Stimulated activated CD4-positive, alpha-beta T cell treated with anti-CD3 and anti-CD28 coated beads, Interleukin-4, amount 100 ng/mL, for 1 hour (primary cell): ENCODE measurements around the gene PCDHGA9.
"Not testable (repeated sequence)": the region's sequence is repeated elsewhere in the genome, so short reads cannot be mapped to it uniquely, and the experiment has no call there.

Source experiments
- DNase-seq: peaks from one replicate; pipeline ENCODE4 v3.0.0-alpha.2; 2020

The PCDHGA9 gene

DNA sequence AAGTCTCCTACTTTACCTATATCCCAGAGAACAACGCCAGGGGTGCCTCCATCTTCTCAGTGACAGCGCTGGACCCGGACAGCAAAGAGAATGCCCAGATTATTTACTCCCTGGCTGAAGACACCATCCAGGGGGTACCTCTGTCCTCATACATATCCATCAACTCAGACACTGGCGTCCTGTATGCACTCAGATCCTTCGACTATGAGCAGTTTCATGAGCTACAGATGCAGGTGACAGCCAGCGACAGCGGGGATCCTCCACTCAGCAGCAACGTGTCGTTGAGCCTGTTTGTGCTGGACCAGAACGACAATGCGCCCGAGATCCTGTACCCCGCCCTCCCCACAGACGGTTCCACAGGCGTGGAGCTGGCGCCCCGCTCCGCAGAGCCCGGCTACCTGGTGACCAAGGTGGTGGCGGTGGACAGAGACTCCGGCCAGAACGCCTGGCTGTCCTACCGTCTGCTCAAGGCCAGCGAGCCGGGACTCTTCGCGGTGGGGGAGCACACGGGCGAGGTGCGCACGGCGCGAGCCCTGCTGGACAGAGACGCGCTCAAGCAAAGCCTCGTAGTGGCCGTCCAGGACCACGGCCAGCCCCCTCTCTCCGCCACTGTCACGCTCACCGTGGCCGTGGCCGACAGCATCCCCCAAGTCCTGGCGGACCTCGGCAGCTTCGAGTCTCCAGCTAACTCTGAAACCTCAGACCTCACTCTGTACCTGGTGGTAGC lies 12.1 kb downstream of the PCDHGA9 start:
- DNase-seq: not testable (repeated sequence)

DNA sequence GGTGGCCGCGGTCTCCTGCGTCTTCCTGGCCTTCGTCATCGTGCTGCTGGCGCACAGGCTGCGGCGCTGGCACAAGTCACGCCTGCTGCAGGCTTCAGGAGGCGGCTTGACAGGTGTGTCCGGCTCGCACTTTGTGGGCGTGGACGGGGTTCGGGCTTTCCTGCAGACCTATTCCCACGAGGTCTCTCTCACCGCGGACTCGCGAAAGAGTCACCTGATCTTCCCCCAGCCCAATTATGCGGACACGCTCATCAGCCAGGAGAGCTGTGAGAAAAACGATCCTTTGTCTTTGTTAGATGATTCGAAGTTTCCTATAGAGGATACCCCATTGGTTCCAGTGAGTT lies 12.7 kb downstream of the PCDHGA9 start:
- not testable (repeated sequence) for DNase-seq

DNA sequence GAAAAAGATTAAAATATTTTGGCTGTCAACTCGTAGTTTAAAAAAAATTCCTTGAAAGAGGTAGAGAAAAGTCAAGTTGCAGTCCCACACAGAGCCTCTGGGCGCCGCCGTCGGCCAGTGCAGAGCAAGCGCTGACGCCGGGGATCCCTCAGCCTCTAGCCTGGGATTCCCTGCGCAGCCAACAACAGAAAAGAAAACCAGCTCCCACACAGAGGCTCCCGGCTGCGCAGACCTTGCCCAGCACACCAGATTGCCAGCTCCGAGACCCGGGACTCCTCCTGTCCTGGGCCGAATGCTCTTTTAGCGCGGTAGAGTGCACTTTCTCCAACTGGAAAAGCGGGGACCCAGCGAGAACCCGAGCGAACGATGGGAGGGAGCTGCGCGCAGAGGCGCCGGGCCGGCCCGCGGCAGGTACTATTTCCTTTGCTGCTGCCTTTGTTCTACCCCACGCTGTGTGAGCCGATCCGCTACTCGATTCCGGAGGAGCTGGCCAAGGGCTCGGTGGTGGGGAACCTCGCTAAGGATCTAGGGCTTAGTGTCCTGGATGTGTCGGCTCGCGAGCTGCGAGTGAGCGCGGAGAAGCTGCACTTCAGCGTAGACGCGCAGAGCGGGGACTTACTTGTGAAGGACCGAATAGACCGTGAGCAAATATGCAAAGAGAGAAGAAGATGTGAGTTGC lies 15.1 kb downstream of the PCDHGA9 start, which contains the start of gene PCDHGB7:
Gene PCDHGB7, plus strand, starts transcription at position 184 of the 679 bp plus-strand sequence. Its CDS starts 183 bp downstream, at position 367.
- peak; percentile 58 for DNase-seq

DNA sequence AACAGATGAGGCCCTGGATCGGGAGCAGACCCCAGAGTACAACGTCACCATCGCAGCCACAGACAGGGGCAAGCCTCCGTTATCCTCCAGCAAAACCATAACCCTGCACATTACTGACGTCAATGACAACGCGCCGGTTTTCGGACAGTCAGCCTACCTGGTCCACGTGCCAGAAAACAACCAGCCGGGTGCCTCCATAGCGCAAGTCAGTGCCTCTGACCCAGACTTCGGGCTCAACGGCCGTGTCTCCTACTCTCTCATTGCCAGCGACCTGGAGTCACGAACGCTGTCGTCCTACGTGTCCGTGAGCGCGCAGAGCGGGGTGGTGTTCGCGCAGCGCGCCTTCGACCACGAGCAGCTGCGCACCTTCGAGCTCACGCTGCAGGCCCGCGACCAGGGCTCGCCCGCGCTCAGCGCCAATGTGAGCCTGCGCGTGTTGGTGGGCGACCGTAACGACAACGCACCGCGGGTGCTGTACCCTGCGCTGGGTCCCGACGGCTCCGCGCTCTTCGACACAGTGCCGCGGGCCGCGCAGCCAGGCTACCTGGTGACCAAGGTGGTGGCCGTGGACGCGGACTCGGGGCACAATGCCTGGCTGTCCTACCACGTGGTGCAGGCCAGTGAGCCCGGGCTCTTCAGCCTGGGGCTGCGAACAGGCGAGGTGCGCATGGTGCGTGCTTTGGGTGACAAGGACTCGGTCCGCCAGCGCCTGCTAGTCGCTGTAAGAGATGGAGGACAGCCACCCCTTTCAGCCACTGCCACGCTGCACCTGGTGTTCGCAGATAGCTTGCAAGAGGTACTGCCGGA lies 16.7 kb downstream of the PCDHGA9 start:
- DNase-seq: no peak

DNA sequence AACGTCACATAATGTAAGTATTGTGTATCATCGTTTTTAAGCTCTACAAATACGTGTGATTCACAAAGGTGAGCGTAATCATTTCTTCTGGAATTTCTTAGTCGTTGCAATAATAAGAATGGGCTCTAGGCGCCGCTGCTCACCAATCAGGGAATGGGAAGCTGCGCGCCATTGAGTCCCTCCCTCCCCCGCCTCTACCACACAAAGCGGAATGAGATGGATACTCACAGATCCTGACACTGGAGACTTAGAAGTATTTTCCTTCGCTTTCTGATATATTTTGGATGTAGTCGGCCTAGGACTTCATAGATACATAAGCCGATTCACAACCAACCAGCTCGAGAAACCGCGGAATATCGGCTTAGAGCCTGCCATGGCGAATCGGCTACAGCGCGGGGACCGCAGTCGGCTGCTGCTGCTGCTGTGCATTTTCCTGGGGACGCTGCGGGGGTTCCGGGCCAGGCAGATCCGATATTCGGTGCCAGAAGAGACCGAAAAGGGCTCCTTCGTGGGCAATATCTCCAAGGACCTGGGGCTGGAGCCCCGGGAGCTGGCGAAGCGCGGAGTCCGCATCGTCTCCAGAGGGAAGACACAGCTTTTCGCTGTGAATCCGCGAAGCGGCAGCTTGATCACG lies 18.4 kb downstream of the PCDHGA9 start, which contains the start of gene PCDHGA11:
Gene PCDHGA11, plus strand, starts transcription at position 197 of the 634 bp plus-strand sequence. Its CDS starts 177 bp downstream, at position 374.
- DNase-seq: peak; percentile 34

DNA sequence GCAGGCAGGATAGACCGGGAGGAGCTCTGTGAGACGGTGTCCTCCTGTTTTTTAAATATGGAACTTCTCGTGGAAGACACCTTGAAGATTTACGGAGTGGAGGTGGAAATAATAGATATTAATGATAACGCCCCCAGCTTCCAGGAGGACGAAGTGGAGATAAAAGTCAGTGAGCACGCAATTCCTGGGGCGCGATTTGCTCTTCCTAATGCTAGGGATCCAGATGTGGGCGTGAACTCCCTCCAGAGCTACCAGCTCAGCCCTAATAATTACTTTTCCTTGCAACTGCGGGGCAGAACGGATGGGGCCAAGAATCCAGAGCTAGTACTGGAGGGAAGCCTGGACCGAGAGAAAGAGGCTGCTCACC lies 18.9 kb downstream of the PCDHGA9 start:
- no peak for DNase-seq

DNA sequence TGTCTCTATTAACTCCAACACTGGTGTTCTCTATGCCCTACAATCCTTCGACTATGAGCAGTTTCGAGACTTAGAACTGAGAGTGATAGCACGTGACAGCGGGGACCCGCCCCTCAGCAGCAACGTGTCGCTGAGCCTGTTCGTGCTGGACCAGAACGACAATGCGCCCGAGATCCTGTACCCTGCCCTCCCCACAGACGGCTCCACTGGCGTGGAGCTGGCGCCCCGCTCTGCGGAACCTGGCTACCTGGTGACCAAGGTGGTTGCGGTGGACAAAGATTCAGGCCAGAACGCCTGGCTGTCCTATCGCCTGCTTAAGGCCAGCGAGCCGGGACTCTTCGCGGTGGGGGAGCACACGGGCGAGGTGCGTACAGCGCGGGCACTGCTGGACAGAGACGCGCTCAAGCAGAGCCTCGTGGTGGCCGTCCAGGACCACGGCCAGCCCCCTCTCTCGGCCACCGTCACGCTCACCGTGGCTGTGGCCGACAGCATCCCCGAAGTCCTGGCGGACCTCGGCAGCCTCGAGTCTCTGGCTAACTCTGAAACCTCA lies 20.2 kb downstream of the PCDHGA9 start:
- DNase-seq: no peak

DNA sequence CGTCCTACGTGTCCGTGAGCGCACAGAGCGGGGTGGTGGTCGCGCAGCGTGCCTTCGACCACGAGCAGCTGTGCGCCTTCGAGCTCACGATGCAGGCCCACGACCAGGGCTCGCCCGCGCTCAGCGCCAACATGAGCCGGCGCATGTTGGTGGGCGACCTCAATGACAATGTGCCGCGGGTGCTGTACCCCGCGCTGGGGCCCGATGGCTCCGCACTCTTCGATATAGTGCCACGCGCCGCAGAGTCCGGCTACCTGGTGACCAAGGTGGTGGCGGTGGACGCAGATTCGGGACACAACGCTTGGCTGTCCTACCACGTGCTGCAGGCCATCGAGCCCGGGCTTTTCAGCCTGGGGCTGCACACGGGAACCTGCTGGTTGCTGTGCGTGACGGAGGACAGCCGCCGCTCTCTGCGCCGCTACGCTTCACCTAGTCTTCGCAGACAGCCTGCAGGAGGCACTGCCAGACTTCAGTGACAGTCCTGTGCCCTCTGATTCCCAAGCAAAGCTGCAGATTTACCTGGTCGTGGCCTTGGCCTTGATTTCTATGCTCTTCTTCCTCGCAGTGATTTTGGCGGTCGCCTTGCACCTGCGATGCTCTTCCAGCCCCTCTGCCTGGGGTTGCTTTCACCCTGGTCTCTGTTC lies 25.3 kb downstream of the PCDHGA9 start:
- no peak for DNase-seq

DNA sequence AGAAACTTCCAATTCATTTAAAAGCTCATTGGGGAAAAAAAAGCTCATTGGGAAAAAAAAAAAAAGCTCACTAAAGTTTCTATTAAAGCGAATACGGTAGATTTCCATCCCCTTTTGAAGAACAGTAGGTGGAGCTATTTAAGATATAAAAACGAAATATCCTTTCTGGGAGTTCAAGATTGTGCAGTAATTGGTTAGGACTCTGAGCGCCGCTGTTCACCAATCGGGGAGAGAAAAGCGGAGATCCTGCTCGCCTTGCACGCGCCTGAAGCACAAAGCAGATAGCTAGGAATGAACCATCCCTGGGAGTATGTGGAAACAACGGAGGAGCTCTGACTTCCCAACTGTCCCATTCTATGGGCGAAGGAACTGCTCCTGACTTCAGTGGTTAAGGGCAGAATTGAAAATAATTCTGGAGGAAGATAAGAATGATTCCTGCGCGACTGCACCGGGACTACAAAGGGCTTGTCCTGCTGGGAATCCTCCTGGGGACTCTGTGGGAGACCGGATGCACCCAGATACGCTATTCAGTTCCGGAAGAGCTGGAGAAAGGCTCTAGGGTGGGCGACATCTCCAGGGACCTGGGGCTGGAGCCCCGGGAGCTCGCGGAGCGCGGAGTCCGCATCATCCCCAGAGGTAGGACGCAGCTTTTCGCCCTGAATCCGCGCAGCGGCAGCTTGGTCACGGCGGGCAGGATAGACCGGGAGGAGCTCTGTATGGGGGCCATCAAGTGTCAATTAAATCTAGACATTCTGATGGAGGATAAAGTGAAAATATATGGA lies 27.9 kb downstream of the PCDHGA9 start, which contains the start of gene PCDHGA12:
Gene PCDHGA12, plus strand, starts transcription at position 176 of the 782 bp plus-strand sequence. Its CDS starts 253 bp downstream, at position 429.
- peak; percentile 22 for DNase-seq

DNA sequence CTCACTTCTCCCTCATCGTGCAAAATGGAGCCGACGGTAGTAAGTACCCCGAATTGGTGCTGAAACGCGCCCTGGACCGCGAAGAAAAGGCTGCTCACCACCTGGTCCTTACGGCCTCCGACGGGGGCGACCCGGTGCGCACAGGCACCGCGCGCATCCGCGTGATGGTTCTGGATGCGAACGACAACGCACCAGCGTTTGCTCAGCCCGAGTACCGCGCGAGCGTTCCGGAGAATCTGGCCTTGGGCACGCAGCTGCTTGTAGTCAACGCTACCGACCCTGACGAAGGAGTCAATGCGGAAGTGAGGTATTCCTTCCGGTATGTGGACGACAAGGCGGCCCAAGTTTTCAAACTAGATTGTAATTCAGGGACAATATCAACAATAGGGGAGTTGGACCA lies 28.7 kb downstream of the PCDHGA9 start:
- DNase-seq: no peak

DNA sequence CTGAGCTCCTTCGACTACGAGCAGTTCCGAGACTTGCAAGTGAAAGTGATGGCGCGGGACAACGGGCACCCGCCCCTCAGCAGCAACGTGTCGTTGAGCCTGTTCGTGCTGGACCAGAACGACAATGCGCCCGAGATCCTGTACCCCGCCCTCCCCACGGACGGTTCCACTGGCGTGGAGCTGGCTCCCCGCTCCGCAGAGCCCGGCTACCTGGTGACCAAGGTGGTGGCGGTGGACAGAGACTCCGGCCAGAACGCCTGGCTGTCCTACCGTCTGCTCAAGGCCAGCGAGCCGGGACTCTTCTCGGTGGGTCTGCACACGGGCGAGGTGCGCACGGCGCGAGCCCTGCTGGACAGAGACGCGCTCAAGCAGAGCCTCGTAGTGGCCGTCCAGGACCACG lies 29.7 kb downstream of the PCDHGA9 start:
- not testable (repeated sequence) for DNase-seq

DNA sequence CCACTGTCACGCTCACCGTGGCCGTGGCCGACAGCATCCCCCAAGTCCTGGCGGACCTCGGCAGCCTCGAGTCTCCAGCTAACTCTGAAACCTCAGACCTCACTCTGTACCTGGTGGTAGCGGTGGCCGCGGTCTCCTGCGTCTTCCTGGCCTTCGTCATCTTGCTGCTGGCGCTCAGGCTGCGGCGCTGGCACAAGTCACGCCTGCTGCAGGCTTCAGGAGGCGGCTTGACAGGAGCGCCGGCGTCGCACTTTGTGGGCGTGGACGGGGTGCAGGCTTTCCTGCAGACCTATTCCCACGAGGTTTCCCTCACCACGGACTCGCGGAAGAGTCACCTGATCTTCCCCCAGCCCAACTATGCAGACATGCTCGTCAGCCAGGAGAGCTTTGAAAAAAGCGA lies 30.1 kb downstream of the PCDHGA9 start:
- not testable (repeated sequence) for DNase-seq

DNA sequence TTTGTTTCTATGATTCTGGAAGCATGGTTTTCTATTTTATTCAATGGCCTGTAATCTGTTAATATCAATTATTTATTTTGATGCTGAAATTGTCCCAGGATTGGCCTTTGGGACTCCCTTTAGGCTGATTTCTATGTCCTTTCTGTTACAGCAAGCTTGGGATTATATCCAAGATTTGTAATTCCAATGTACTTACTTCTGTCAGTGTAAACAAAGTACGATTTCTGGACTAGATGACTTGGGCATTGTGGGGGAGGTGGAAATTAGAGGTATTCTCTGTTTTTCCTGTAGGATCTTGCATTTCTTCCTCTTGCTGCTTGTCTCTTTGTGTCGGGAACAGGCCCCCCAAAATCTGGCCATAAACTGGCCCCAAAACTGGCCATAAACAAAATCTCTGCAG lies 31.4 kb downstream of the PCDHGA9 start:
- no peak for DNase-seq

DNA sequence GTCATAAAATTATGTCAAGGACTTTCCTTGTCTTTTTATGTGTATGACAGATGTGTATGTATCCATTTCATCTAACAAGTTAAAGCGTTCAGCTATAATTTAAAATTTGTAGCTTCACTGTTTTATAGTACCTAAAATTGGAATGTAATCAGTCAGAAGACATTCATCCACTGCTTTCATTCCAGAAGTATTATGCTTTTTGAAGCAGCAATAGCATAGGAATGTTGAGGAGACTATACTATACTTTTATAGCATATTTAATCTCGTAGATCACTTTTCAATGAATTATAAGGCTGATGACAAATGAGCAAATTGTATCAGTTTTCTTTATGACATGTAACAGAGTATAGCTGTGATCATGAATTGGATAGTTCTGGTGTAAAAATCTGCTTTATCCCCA lies 34.6 kb downstream of the PCDHGA9 start:
- no peak for DNase-seq

DNA sequence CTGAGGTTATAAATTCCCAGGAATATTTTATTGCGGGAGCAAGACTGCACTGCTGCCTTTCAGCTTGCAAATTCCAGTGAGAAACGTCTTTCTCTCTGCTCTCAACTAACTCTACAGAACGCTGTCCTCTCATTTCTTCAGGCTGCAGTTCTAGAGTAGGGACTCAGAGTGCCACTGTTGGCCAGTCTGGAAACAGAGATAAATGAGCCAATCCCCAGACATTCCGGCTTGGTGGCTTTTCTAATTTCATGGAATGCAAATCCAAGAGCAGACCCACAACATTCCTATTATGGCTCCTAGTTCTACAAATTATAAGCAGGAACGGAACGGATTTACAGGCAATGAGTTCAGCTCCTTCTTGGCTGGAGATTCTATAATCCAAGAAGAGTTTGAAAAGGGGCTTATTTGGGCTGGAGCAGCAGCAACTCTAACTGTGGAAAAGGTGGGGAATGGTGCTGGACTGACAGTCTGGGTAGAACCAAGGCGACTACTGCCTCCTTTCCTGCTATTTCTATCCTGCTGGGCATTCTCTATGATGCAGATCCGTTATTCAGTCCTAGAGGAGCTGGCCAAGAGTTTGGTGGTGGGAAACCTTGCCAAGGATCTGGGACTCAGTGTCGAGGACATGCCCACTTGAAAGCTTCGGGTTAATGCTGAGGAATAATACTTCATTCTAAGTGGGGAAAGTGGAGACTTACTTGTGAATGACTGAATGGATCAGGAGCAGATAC lies 37.0 kb downstream of the PCDHGA9 start:
- no peak for DNase-seq

DNA sequence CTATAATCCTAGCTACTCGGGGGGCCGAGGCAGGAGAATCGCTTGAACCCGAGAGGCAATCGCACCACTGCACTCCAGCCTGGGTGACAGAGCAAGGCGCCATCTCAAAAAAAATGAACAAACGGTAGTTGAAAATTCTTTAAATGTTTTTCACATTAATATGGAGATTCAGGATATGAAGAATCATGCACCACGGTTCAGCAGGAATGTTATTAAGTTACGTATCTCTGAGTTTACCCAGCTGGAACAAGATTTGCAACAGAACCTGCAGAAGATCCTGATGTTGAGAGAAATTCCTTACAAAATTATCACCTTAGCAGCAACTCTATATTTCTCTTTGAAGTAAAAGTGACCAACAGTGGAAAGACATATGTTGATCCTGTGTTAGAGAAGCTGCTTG lies 37.8 kb downstream of the PCDHGA9 start:
- DNase-seq: no peak

DNA sequence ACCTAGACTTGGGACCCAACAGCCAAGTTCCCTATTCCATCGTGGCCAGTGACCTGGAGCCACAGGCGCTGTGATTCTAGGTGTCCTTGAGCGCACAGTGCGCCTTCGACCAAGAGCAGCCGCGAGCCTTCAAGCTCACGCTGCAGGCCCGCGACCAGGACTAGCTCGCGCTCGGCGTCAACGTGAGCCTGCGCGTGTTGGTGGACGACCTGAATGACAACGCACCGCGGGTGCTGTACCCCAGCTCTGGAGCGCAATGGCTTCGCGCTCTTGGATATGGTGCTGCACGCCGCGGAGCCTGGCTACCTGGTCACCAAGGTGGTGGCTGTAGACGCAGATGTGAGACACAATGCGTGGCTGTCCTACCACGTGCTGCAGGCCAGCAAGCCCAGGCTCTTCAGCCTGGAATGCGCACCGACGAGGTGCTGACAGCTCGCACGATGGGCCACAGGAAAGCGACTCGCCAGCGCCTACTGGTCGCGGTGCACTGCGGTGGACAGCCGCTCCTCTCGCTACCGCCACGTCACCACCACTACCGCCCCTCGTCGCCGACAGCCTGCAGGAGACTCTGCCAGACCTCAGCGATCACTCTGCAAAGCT lies 39.1 kb downstream of the PCDHGA9 start:
- DNase-seq: no peak
